Mammary epithelial cell (primary cell): ENCODE data around the gene BTBD10.

Experiments
- CTCF ChIP-seq, 2 donors: IDR thresholded peaks in 1 of 2; conservative IDR thresholded peaks in 1 of 2; 2 replicates each; pipeline ENCODE4 v1.5.1; 2011 to 2012; ENCODE audit warnings: inconsistent platforms in 2 of 2, low read length in 2 of 2, mild to moderate bottlenecking in 2 of 2, control low read depth in 1 of 2, low read depth in 1 of 2; ENCODE audit not compliant: insufficient read depth in 1 of 2; ENCODE audit errors: extremely low read depth in 1 of 2
- EZH2 ChIP-seq: IDR thresholded peaks from 2 replicates; pipeline ENCODE4 v1.6.1; 2012; ENCODE audit warnings: low read length, inconsistent platforms, borderline replicate concordance

- no peak for TF ChIP-seq EZH2
- no peak for TF ChIP-seq CTCF (conservative IDR thresholded peaks at IDR 0.05 in 1 of 2, IDR thresholded peaks at IDR 0.05 in 1 of 2; ENCODE audit: extremely low read depth in 1 of 2, insufficient read depth in 1 of 2, low read depth in 1 of 2, low read length in 2 of 2)
Measured at GRCh38 chr11:13362596-13363109, 100.4 kb downstream of the BTBD10 start.
